Measurements from ENCODE around the gene EVI2A. TPM values are rescaled to one million over a fixed set of nuclear protein-coding genes. Genes with fewer than 3 reads are reported as not detected.

EVI2A gene
- total and polyA plus RNA-seq, 9 of the 15 experiments (the other 6 are each of a cell fraction or from before 2014, with no cell fraction given), result 0.06 to 0.37 (median 0.15) TPM; not detected in 3

- no peak overlapping the region for H2AFZ ChIP-seq (ENCODE audit: low read depth, low read length)
- H3K4me1 ChIP-seq (replicated peaks in 1 of 2; ENCODE audit: control insufficient read depth in 2 of 2, insufficient read depth in 2 of 2, low read length in 2 of 2), result peaks cover 0 to 12% of the 10 kb centered on the region in 2 experiments; a peak in 3 of 5 replicates
- WGBS (ENCODE audit: insufficient coverage, low coverage, missing lambda C conversion rate), result 4% methylated on average over 6 of the region's 6 CpGs
- H3K27ac ChIP-seq (ENCODE audit: extremely low read depth, low read depth, low read length), result peak overlapping the region; percentile 23; the same call in 2 of the 3 replicates
- no peaks in the 10 kb centered on the region for H3K79me2 ChIP-seq (ENCODE audit: control insufficient read depth, insufficient read depth, low read length)
- H3K27me3 ChIP-seq (ENCODE audit: control insufficient read depth in 2 of 2, insufficient read depth in 2 of 2, low read length in 2 of 2), result no peaks in the 10 kb centered on the region
- peaks cover 4% of the 10 kb centered on the region; the same call in 1 of the 2 replicates for H4K20me1 ChIP-seq (replicated peaks; ENCODE audit: control insufficient read depth, insufficient read depth, low read length)
- in situ Hi-C loops (cut with MboI) (no loop called here), intact Hi-C loops (cut with micrococcal nuclease) (loop anchor here (10.0 kb wide), 1 partner anchor 515 kb away; the partner anchor contains the start of gene CRLF3)
- H3K9ac ChIP-seq (ENCODE audit: insufficient read depth in 1 of 2, low read depth in 2 of 2, low read length in 2 of 2), result no peak overlapping the region
- no peak overlapping the region for H3K4me2 ChIP-seq (ENCODE audit: insufficient read depth, low read length)
- ChIA-PET CTCF (ENCODE audit: low intra/inter-chr PET ratio) (no interaction called here), POLR2A (interaction anchor here (0.6 to 1.7 kb wide), 7 partner anchors 9 to 117 kb away, joined by 3 to 5 read pairs (median 3); partner anchors contain the start of gene EVI2B)
- TSS peak; percentile 23 for BruUV-seq (replicated peaks)
- H3K4me3 ChIP-seq, result no peak overlapping the region
- peak; percentile 97 for FAIRE-seq
- H3K36me3 ChIP-seq (ENCODE audit: control insufficient read depth, insufficient read depth, low read length), result peaks cover 39% of the 10 kb centered on the region; the same call in 2 of the 3 replicates
- H3K9me1 ChIP-seq (ENCODE audit: control insufficient read depth, insufficient read depth, low read length), result no peaks in the 10 kb centered on the region
- no peaks in the 10 kb centered on the region for H3K9me3 ChIP-seq (replicated peaks; ENCODE audit: control insufficient read depth, insufficient read depth, low read depth, low read length)
- peak; percentile 37 to 85 (median 55) for DNase-seq (ENCODE audit: extremely low read depth in 1 of 4, low spot score in 3 of 4)
- ATAC-seq, result peak; percentile 94
- TF ChIP-seq KLF10 (CRISPR knock-in tag; IDR thresholded peaks at IDR 0.05) (no peak), ESRRB (CRISPR knock-in tag; IDR thresholded peaks at IDR 0.05; ENCODE audit: borderline replicate concordance) (no peak), NBN (IDR thresholded peaks at IDR 0.05; ENCODE audit: low read depth) (peak; percentile 47; the same call in 1 of the 2 replicates), ZNF324 (CRISPR knock-in tag; IDR thresholded peaks at IDR 0.05) (no peak), NCOA2 (IDR thresholded peaks at IDR 0.05; ENCODE audit: partially characterized antibody in 2 of 2) (no peak), FOXA1 (IDR thresholded peaks at IDR 0.05; ENCODE audit: borderline replicate concordance) (no peak), MEF2D (tag; conservative IDR thresholded peaks at IDR 0.05; ENCODE audit: low read depth) (peak; percentile 95), ZNF766 (CRISPR knock-in tag; conservative IDR thresholded peaks at IDR 0.05) (peak; percentile 45; the same call in 1 of the 2 replicates), ZNF354B (CRISPR knock-in tag; IDR thresholded peaks at IDR 0.05) (no peak), HMBOX1 (IDR thresholded peaks at IDR 0.05) (peak; percentile 94), C11orf30 (IDR thresholded peaks at IDR 0.05; ENCODE audit: low read depth) (peak; percentile 59), ZKSCAN8 (CRISPR knock-in tag; IDR thresholded peaks at IDR 0.05) (peak; percentile 97), RUNX1 (IDR thresholded peaks at IDR 0.05; ENCODE audit: low read depth) (no peak), POLR2AphosphoS5 (IDR thresholded peaks at IDR 0.05; ENCODE audit: control insufficient read depth, insufficient read depth, low read depth, low read length) (peak; percentile 70; the same call in 1 of the 2 replicates), HOMEZ (CRISPR knock-in tag; IDR thresholded peaks at IDR 0.05) (no peak), LCOR (CRISPR knock-in tag; IDR thresholded peaks at IDR 0.05) (0 out of 2 replicates have a peak, but pooled peaks have one; percentile 45), CREB1 (IDR thresholded peaks at IDR 0.05) (no peak; the same call in 1 of the 2 replicates), CREB1 (CRISPR knock-in tag; IDR thresholded peaks at IDR 0.05) (no peak), ADNP (tag; IDR thresholded peaks at IDR 0.05) (peak; percentile 44; the same call in 1 of the 2 replicates), CBFA2T2 (conservative IDR thresholded peaks at IDR 0.05) (peak; percentile 91), JUN (IDR thresholded peaks at IDR 0.05; ENCODE audit: borderline replicate concordance, low read depth, low read length) (peak; percentile 83; the same call in 1 of the 2 replicates), JUN (CRISPR knock-in tag; IDR thresholded peaks at IDR 0.05; ENCODE audit: borderline replicate concordance) (no peak)
Observed at GRCh38 chr17:31339906-31340661, 18.7 kb upstream of the EVI2A start.
